HUES48 (cell line): ENCODE measurements around the gene CDCP2.

ENCODE experiments used
- H3K27ac ChIP-seq: one replicate; pipeline ENCODE4 v1.7.0; 2013; ENCODE audit warnings: low read depth, low read length, inconsistent platforms
- H3K27me3 ChIP-seq: 2 replicates; pipeline ENCODE4 v1.6.1; 2013; ENCODE audit warnings: mild to moderate bottlenecking, low read length; ENCODE audit not compliant: control insufficient read depth, insufficient read depth
- H3K36me3 ChIP-seq: 2 replicates; pipeline ENCODE4 v1.6.1; 2013; ENCODE audit warnings: low read length; ENCODE audit not compliant: control insufficient read depth, insufficient read depth
- H3K4me1 ChIP-seq: 2 replicates; pipeline ENCODE4 v1.6.1; 2013; ENCODE audit warnings: mild to moderate bottlenecking, low read length; ENCODE audit not compliant: control insufficient read depth, insufficient read depth
- H3K4me3 ChIP-seq: 2 replicates; pipeline ENCODE4 v1.5.1; 2013; ENCODE audit warnings: mild to moderate bottlenecking, low read depth, low read length
- H3K9ac ChIP-seq: 2 replicates; pipeline ENCODE4 v1.6.1; 2013; ENCODE audit warnings: mild to moderate bottlenecking, low read depth, low read length, moderate library complexity
- H3K9me3 ChIP-seq: 2 replicates; pipeline ENCODE4 v1.6.1; 2013; ENCODE audit warnings: low read length; ENCODE audit not compliant: control insufficient read depth, insufficient read depth

Gene CDCP2

DNA sequence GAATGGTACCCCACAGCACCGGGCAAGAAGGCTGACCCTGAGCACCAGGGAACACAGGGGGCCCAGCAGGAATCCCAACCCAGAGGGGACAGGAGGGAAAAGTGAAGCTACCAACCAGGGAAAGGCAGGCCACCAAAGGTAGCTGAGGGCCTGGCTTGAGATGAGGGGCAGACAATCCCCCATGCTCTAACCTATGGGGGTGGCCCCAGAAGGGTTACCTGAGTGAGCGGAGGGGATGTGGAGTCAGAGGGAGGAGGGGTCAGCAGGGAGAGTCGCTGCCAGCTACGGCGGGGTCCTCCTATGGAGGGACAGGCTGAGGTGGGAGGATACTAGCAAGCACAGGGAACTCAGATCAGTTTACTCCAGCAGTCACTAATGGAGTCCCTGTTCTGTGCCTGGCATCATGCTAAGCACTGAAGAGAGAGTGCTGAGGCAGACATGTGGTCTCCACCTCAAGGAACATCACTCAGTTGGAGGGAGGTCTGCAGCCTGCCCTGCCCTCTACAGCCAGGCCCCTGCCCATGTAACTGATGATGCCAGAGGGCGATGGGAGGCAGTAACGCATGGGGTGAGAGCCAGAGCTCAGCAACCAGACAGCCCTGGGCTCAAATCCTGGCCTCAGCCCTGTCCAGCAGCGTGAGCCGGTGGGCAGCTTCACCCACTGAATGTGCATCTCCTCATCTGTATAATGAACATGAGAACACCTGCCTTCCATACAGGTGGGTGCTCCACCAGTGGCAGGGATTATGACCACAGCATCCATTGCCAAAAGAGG is 25.7 kb upstream of the CDCP2 start:
- no peaks in the 10 kb centered on the region for H3K9me3 ChIP-seq
- H3K27me3 ChIP-seq = no peaks in the 10 kb centered on the region
- no peak overlapping the region for H3K9ac ChIP-seq
- no peak overlapping the region for H3K27ac ChIP-seq
- no peak overlapping the region for H3K4me3 ChIP-seq
- H3K36me3 ChIP-seq = no peaks in the 10 kb centered on the region
- H3K4me1 ChIP-seq = no peaks in the 10 kb centered on the region

DNA sequence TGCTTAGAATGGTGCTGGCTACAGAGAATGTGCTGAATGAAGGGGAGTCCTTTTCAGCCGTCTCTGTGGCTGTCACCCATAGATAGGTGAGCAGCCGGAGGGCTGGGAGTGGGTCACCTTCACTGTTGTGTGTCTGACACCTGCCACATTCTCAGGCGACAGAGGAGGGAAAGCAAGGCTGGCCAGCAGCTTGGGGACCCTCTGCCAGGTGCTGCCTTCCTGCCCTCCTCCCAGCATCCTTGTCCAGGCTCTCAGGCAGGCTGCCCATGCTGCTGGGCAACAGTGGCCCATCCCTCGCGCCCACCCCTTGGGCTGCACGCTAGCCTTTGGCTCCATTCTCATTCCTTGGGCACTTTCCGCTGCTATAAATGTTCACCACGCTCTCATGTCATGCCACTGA is 24.9 kb upstream of the CDCP2 start:
- Histone ChIP-seq H3K9me3 (no peaks in the 10 kb centered on the region), H3K36me3 (no peaks in the 10 kb centered on the region), H3K4me1 (no peaks in the 10 kb centered on the region), H3K9ac (no peak overlapping the region), H3K4me3 (no peak overlapping the region), H3K27me3 (no peaks in the 10 kb centered on the region), H3K27ac (no peak overlapping the region)

DNA sequence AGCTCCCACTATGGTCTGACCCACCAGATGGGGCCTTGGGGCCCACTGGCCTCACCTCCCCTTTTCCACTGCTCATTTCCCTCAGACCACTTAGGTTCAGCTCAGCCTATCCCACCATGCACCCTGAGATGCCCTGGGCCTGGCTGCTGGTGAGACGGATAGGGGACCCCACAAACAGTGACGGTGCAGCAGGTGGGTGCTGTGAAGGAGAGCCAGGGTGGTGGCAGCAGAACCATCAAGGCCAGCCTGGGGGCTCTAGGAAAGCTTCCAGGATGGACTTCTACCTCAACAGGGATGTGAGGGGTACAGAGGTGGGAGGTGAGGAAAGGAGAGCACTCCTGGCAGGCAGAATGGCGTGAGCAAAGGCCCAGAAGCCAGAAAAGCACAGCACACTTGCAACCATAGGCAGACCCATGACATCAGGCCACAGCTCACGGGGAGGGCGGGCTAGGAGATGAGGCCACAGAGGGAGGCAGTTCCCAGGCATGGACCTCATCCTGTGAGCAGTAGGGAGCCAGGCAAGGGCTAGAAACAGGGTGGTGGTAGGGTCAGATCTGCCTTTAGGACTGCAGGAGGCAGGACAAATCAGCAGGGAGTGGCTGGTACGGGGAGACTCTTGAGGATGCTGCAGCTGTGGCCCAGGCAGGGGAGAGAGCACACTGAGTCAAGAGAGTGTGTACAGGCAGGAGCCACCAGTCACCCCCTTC is 24.0 kb upstream of the CDCP2 start:
- H3K9me3 ChIP-seq = no peaks in the 10 kb centered on the region
- H3K36me3 ChIP-seq = no peaks in the 10 kb centered on the region
- H3K9ac ChIP-seq = no peak overlapping the region
- H3K4me3 ChIP-seq = no peak overlapping the region
- H3K27ac ChIP-seq = no peak overlapping the region
- H3K4me1 ChIP-seq = no peaks in the 10 kb centered on the region
- H3K27me3 ChIP-seq = no peaks in the 10 kb centered on the region

- Histone ChIP-seq H3K9ac (no peak overlapping the region), H3K36me3 (no peaks in the 10 kb centered on the region), H3K4me3 (no peak overlapping the region), H3K4me1 (no peaks in the 10 kb centered on the region), H3K27me3 (no peaks in the 10 kb centered on the region), H3K27ac (no peak overlapping the region), H3K9me3 (no peaks in the 10 kb centered on the region)
Observed at GRCh38 chr1:54174106-54174505, 21.3 kb upstream of the CDCP2 start.

GRCh38 chr1:54173681-54174080 is 20.9 kb upstream of the CDCP2 start:
- H3K9ac ChIP-seq = no peak overlapping the region
- no peaks in the 10 kb centered on the region for H3K36me3 ChIP-seq
- H3K4me1 ChIP-seq = no peaks in the 10 kb centered on the region
- no peak overlapping the region for H3K27ac ChIP-seq
- no peaks in the 10 kb centered on the region for H3K27me3 ChIP-seq
- no peak overlapping the region for H3K4me3 ChIP-seq
- H3K9me3 ChIP-seq = no peaks in the 10 kb centered on the region

DNA sequence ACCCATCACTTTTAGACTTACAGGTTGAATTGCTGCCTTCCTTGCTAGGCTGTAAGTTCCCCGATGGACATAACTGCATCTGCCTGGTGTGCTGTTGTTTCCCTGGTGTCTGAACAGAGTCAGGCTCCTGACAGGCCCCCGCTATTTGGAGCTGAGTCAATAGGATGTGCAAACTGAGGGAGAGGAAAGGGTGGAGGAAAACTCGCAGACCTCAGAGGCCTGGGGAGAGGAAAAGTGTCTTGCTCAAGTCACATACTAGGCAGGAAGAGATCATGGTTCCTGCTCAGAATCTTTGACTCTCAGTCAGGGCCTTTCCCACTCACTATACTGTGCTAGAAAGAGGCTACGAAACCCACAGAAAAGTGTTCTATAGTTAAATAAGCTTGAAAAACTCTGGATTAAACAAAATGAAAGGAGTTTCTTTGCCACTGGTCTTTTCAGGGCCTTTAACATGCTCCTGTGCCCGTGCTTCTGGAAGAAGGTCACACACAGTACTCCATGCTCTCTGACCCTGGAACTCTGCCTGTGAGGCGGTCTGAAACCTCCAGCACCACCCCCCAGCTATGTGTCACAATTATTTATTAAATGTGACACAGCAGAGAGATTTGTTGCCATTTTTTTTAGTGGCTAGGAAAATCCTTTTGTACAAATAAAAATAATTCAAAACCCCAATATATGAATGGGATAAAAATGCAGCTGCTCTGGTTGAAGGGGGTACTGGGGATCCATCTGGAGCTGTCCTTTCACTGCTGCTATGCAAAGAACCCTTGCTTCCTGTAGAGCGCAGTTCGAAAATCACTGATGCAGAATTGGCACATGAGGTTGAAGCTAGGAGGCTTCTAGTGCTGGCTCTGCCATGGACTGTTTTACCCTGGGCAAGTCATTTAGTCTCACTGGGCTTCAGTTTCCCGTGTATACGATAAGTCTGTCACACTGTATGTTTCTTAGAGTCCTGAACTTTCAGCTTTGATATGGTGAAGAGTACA is 20.1 kb upstream of the CDCP2 start:
- H3K4me3 ChIP-seq = no peak overlapping the region

DNA sequence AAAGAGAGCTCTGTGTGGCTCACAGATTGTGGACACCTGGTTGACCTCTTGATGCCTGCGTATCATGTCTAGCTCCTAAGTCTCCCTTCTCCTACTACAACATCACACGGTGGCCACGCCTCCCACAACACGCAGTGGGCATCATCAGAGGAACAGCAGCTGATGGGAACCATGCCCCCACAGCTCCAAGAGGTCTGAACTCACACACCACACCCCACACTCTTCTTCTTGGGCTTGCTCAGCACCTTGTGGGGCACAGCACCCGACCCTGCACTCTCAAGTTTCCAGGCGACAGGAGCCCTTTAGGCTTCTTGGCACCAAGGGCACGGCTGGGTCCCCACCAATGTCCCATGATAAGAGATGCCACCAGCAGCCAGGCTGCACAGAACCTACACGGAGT is 18.8 kb upstream of the CDCP2 start:
- Histone ChIP-seq H3K36me3 (no peaks in the 10 kb centered on the region), H3K27me3 (no peaks in the 10 kb centered on the region), H3K9ac (no peak overlapping the region), H3K4me3 (no peak overlapping the region), H3K4me1 (no peaks in the 10 kb centered on the region), H3K27ac (no peak overlapping the region), H3K9me3 (no peaks in the 10 kb centered on the region)

More for the DNA sequence above, 20.1 kb upstream of the CDCP2 start:
- H3K27ac ChIP-seq = no peak overlapping the region
- H3K9ac ChIP-seq = no peak overlapping the region
- no peaks in the 10 kb centered on the region for H3K27me3 ChIP-seq
- H3K9me3 ChIP-seq = no peaks in the 10 kb centered on the region
- no peaks in the 10 kb centered on the region for H3K36me3 ChIP-seq
- H3K4me1 ChIP-seq = no peaks in the 10 kb centered on the region

DNA sequence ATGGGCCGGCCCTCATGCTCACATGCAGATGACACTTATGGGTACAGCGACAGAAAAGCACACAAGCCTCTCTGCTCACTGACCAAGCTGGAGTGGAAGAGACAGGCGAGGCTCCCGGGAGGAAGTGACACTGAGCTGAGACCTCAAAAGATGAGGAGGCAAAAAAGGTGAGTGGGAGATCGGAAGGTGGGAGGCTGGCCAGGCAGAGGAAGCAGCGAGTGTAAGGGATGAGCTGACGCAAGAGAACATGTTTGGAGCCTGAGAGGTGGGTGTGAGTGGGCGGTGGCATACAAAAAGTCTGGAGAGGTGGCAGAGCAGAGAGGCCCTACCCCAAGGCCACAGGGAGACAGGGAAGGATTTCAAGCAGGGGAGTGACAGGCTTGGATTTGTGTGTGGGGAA is 18.2 kb upstream of the CDCP2 start:
- Histone ChIP-seq H3K9ac (no peak overlapping the region), H3K27me3 (no peaks in the 10 kb centered on the region), H3K4me1 (no peaks in the 10 kb centered on the region), H3K9me3 (no peaks in the 10 kb centered on the region), H3K36me3 (no peaks in the 10 kb centered on the region), H3K27ac (no peak overlapping the region), H3K4me3 (no peak overlapping the region)

DNA sequence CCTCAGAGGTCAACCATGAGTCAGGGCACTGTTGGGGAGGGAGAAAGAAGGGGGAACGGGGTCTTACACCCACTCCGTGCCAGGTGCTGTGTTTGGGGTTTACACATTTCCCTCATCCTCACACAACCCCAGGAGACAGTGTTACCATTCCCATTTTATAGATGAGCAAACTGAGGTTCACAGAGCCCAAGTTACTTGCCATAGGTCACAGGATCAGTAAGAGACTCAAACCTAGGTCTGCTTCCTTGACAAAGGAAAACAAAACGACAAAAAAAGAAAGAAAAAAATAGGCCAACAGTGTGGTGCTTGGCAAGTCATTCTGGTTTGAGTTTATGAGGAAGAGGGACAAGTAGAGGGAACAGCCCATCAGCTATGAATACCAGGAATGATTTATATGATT is 16.3 kb upstream of the CDCP2 start:
- no peaks in the 10 kb centered on the region for H3K27me3 ChIP-seq
- H3K4me1 ChIP-seq = no peaks in the 10 kb centered on the region
- no peak overlapping the region for H3K4me3 ChIP-seq
- H3K36me3 ChIP-seq = no peaks in the 10 kb centered on the region
- H3K27ac ChIP-seq = no peak overlapping the region
- no peak overlapping the region for H3K9ac ChIP-seq
- no peaks in the 10 kb centered on the region for H3K9me3 ChIP-seq

DNA sequence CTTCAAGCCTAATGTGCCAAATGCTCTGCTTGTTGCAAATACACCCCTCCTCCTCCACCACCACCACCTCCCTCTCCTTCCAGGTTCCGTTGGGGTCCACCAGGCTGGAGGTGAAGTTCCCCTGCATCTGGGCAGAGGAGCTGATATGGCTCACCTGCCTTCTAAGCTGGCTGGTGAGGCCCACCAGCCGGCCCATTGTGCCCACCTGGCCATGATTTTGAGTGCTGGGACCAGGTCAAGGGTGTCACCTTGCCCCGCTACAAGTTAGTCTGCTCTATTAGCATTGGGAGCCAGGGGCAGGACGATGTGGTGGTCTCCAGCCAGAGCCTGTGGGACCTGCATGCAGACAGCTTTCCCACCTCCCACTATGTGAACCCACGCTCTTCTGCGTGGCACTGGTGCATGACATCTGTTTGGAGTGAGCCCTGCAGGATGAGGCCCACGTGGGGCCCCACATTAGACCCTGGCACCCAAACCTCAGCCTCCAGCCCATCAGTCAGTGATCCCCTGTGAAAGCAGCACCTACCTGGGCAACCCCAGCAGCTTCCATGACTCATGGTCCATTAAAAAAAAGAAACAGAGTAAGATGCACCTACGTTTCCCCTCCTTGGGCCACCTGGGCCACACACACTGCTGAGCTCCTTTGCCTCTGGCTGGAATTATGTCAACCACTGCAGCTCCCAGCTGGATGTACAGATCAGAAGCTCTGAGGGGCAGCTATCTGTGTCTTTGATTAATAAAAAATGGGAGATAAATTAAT is 15.6 kb upstream of the CDCP2 start:
- Histone ChIP-seq H3K27ac (no peak overlapping the region), H3K9me3 (no peaks in the 10 kb centered on the region), H3K4me1 (no peaks in the 10 kb centered on the region), H3K9ac (no peak overlapping the region), H3K4me3 (no peak overlapping the region), H3K27me3 (no peaks in the 10 kb centered on the region), H3K36me3 (no peaks in the 10 kb centered on the region)
